ENCODE results near the gene SAMD7. TPM values are rescaled to one million over a fixed set of nuclear protein-coding genes. Genes with fewer than 3 reads are reported as not detected.

The SAMD7 gene
- polyA plus RNA-seq, 1 donor (not counting 4 experiments of a cell fraction or from before 2014, with no cell fraction given): not detected

DNA sequence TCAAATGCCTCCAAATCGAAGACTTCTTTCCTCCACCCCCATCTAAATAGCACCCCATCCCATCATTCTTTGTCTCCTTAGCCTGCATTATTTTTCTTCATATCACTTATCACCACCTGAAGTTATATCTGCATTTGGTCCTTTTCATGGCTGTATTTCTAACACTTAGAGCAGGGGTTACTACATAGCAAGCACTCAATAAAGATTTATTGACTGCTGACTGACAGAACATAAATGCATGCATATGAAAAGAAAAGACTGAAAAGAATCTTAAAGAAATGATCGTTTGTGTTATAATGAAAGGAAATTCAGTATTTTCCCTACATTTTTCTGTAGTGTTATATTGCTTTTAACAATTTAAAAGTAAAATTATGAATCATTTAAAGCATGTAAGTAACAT is 43.0 kb upstream of the SAMD7 start:
- FAIRE-seq (no peak), DNase-seq (ENCODE audit: low read depth, low spot score) (no peak)
- Histone ChIP-seq H3K4me3 (ENCODE audit: control insufficient read depth in 2 of 3, extremely low read depth in 1 of 3, insufficient read depth in 2 of 3, low read depth in 1 of 3, low read length in 3 of 3) (no peak overlapping the region), H3K9me1 (ENCODE audit: control insufficient read depth, extremely low read depth, insufficient read depth, low read length) (no peaks in the 10 kb centered on the region), H3K9ac (ENCODE audit: control insufficient read depth, extremely low read depth, insufficient read depth, low read length) (no peak overlapping the region), H2AFZ (ENCODE audit: control insufficient read depth, low read length) (no peak overlapping the region), H3K4me2 (ENCODE audit: control insufficient read depth, extremely low read depth, insufficient read depth, low read depth, low read length) (no peak overlapping the region), H3K79me2 (ENCODE audit: control insufficient read depth, insufficient read depth, low read length) (no peaks in the 10 kb centered on the region), H3K27me3 (ENCODE audit: control insufficient read depth, extremely low read depth, insufficient read depth, low read length) (no peaks in the 10 kb centered on the region), H4K20me1 (ENCODE audit: control insufficient read depth, extremely low read depth, insufficient read depth, low read length) (no peaks in the 10 kb centered on the region), H3K27ac (ENCODE audit: control insufficient read depth, insufficient read depth, low read length) (no peak overlapping the region), H3K4me1 (ENCODE audit: control insufficient read depth, extremely low read depth, insufficient read depth, low read length) (no peaks in the 10 kb centered on the region), H3K9me3 (ENCODE audit: control insufficient read depth, low read depth, low read length) (no peaks in the 10 kb centered on the region), H3K36me3 (ENCODE audit: control insufficient read depth in 2 of 2, extremely low read depth in 1 of 2, insufficient read depth in 2 of 2, low read length in 2 of 2) (no peaks in the 10 kb centered on the region)
- TF ChIP-seq EZH2 (IDR thresholded peaks at IDR 0.05; ENCODE audit: low read length): no peak
- TF ChIP-seq, protein P1, sequence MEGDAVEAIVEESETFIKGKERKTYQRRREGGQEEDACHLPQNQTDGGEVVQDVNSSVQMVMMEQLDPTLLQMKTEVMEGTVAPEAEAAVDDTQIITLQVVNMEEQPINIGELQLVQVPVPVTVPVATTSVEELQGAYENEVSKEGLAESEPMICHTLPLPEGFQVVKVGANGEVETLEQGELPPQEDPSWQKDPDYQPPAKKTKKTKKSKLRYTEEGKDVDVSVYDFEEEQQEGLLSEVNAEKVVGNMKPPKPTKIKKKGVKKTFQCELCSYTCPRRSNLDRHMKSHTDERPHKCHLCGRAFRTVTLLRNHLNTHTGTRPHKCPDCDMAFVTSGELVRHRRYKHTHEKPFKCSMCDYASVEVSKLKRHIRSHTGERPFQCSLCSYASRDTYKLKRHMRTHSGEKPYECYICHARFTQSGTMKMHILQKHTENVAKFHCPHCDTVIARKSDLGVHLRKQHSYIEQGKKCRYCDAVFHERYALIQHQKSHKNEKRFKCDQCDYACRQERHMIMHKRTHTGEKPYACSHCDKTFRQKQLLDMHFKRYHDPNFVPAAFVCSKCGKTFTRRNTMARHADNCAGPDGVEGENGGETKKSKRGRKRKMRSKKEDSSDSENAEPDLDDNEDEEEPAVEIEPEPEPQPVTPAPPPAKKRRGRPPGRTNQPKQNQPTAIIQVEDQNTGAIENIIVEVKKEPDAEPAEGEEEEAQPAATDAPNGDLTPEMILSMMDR (optimal IDR thresholded peaks at IDR 0.05 in 1 of 3, IDR thresholded peaks at IDR 0.05 in 1 of 3, conservative IDR thresholded peaks at IDR 0.05 in 1 of 3; ENCODE audit: extremely low read depth in 1 of 3, insufficient read depth in 2 of 3, low read length in 3 of 3): no peak
- dilution Hi-C loops (cut with MboI; ENCODE audit: extremely low pct_ligation_motif_present, low sequenced_read_pairs): no loop called here

DNA sequence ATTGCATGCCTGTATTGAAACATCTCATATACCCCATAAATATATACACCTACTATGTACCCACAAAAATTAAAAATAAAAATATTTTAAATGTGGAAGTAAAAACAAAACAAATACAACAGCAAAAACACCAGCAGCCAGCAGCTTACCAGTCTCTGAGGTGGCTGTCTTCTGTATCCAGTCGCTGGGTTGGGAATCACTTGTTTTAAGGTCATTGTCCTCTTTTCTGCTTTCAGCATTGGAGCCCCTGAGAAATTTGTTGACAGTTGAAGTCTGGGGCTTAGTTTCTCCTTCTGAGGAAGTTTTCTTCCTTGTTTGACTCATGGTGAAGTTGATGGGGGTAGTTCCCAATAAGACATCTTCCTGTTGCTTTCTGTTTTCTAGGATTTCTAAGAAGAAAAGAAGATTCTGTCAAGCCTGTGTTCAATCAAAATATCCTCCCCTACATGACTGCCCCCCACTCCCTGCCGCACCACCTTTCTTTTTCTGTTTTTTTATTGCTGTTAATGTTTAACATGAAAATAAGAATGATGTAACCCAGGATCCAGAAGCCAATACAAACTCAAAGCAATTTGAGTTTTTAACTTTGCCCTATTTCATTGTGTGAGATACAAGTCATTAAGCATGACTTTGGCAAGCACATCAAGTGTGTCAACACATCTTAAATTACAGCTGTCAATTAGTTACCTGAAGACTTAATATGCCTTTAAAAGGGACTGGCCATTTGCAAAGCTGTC is 41.7 kb upstream of the SAMD7 start, which contains the start of gene LRRC31:
TSS of gene LRRC31 (minus strand) at position 452 of the 737 bp plus-strand sequence. CDS start at position 324, 128 bp downstream.
- Histone ChIP-seq H3K27ac (ENCODE audit: control insufficient read depth, insufficient read depth, low read length) (no peak within 1 kb of the TSS), H3K36me3 (ENCODE audit: control insufficient read depth in 2 of 2, extremely low read depth in 1 of 2, insufficient read depth in 2 of 2, low read length in 2 of 2) (no peaks in the 10 kb centered on the region), H2AFZ (ENCODE audit: control insufficient read depth, low read length) (no peak within 1 kb of the TSS), H3K79me2 (ENCODE audit: control insufficient read depth, insufficient read depth, low read length) (no peaks in the 10 kb centered on the region), H3K27me3 (ENCODE audit: control insufficient read depth, extremely low read depth, insufficient read depth, low read length) (no peaks in the 10 kb centered on the region), H3K9me3 (ENCODE audit: control insufficient read depth, low read depth, low read length) (no peaks in the 10 kb centered on the region), H3K4me2 (ENCODE audit: control insufficient read depth, extremely low read depth, insufficient read depth, low read depth, low read length) (no peak within 1 kb of the TSS), H4K20me1 (ENCODE audit: control insufficient read depth, extremely low read depth, insufficient read depth, low read length) (no peaks in the 10 kb centered on the region), H3K9ac (ENCODE audit: control insufficient read depth, extremely low read depth, insufficient read depth, low read length) (no peak within 1 kb of the TSS), H3K9me1 (ENCODE audit: control insufficient read depth, extremely low read depth, insufficient read depth, low read length) (no peaks in the 10 kb centered on the region), H3K4me1 (ENCODE audit: control insufficient read depth, extremely low read depth, insufficient read depth, low read length) (no peaks in the 10 kb centered on the region), H3K4me3 (ENCODE audit: control insufficient read depth in 2 of 3, extremely low read depth in 1 of 3, insufficient read depth in 2 of 3, low read depth in 1 of 3, low read length in 3 of 3) (no peak within 1 kb of the TSS)
- FAIRE-seq (no peak), DNase-seq (ENCODE audit: low read depth, low spot score) (no peak)
- TF ChIP-seq, protein P1 (optimal IDR thresholded peaks at IDR 0.05 in 1 of 3, IDR thresholded peaks at IDR 0.05 in 1 of 3, conservative IDR thresholded peaks at IDR 0.05 in 1 of 3; ENCODE audit: extremely low read depth in 1 of 3, insufficient read depth in 2 of 3, low read length in 3 of 3): no peak
- TF ChIP-seq EZH2 (IDR thresholded peaks at IDR 0.05; ENCODE audit: low read length): no peak
- dilution Hi-C loops (cut with MboI; ENCODE audit: extremely low pct_ligation_motif_present, low sequenced_read_pairs): no loop called here
